Measurements from ENCODE around the gene SPEN. TPM values are rescaled to one million over a fixed set of nuclear protein-coding genes. Genes with fewer than 3 reads are reported as not detected.

The SPEN gene
- total and polyA plus RNA-seq, 9 of the 15 experiments (the other 6 are each of a cell fraction or from before 2014, with no cell fraction given), result 5.7 to 87.5 (median 27.2) TPM

DNA sequence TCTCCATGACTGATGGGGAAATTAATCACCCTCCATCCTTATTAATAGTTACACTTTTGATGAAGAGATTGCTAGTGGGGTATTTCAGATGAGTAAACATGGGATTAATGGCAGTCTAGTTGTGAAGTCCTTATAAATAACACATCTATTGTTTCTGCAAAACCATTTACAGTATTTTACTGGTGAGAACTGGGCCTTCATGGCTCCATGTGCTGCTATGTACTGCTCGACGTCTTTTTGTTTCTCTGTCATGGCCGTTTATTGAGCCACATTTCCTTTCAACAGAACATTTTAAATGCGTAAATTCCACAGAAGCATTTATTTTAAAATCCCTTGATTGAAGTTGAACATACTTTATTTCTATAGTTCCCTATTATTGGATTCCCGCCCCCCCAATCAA, 34.5 kb downstream of the SPEN start (continued):
- no peak for TF ChIP-seq CBFB (CRISPR knock-in tag; IDR thresholded peaks at IDR 0.05)
- TF ChIP-seq YY1 (IDR thresholded peaks at IDR 0.05; ENCODE audit: borderline replicate concordance in 1 of 3, control insufficient read depth in 1 of 3, extremely low read depth in 1 of 3, insufficient read depth in 3 of 3, insufficient read length in 1 of 3, insufficient replicate concordance in 2 of 3, low read depth in 1 of 3, low read length in 2 of 3), result no peak
- TF ChIP-seq ZNF140 (CRISPR knock-in tag; IDR thresholded peaks at IDR 0.05), result no peak
- no peak for TF ChIP-seq POLR2A (conservative IDR thresholded peaks at IDR 0.05)
- no peak for TF ChIP-seq SMC3 (conservative IDR thresholded peaks at IDR 0.05; ENCODE audit: insufficient read depth, low read depth, low read length)
- no peak for TF ChIP-seq PTTG1 (tag; IDR thresholded peaks at IDR 0.05; ENCODE audit: low read depth)
- no peak for TF ChIP-seq IRF1 (CRISPR knock-in tag; IDR thresholded peaks at IDR 0.05; ENCODE audit: borderline replicate concordance)
- no peak for TF ChIP-seq ILF3 (IDR thresholded peaks at IDR 0.05; ENCODE audit: borderline replicate concordance)
- no peak for TF ChIP-seq SAFB2 (IDR thresholded peaks at IDR 0.05; ENCODE audit: borderline replicate concordance, low read depth, low read length, severe bottlenecking)
- no peak for TF ChIP-seq BCL6 (CRISPR knock-in tag; IDR thresholded peaks at IDR 0.05)
- TF ChIP-seq HDAC3 (IDR thresholded peaks at IDR 0.05; ENCODE audit: borderline replicate concordance, partially characterized antibody), result no peak

All from K562 (cell line).